HG03060 (cell line): ENCODE data around the gene PTPRCAP.
"Not testable (repeated sequence)": the region's sequence is repeated elsewhere in the genome, so short reads cannot be mapped to it uniquely, and the experiment has no call there.

Experiments
- ATAC-seq: cut with Tn5 transposase; IDR thresholded peaks from one replicate; pipeline ENCODE4 v1.9.1; 2021; ENCODE audit warnings: low read depth, moderate number of reproducible peaks; ENCODE audit not compliant: unreplicated experiment

PTPRCAP gene

GRCh38 chr11:67412495-67413179 is 24.8 kb downstream of the PTPRCAP start:
- ATAC-seq: no peak

- no peak for ATAC-seq
These were observed 25.7 kb downstream of the PTPRCAP start for GRCh38 chr11:67411785-67412152.

GRCh38 chr11:67410984-67411784 is 26.3 kb downstream of the PTPRCAP start:
- ATAC-seq: no peak

GRCh38 chr11:67410369-67410831 is 27.1 kb downstream of the PTPRCAP start:
- ATAC-seq: no peak

- no peak for ATAC-seq
These were observed 27.6 kb downstream of the PTPRCAP start for GRCh38 chr11:67409781-67410368.

GRCh38 chr11:67409261-67409666 is 28.2 kb downstream of the PTPRCAP start:
- no peak for ATAC-seq

- ATAC-seq: no peak
These were observed 28.9 kb downstream of the PTPRCAP start for GRCh38 chr11:67408437-67409200.

- no peak for ATAC-seq
These were observed 29.8 kb downstream of the PTPRCAP start for GRCh38 chr11:67407688-67408163.

GRCh38 chr11:67406969-67407687 is 30.4 kb downstream of the PTPRCAP start:
- no peak for ATAC-seq

- no peak for ATAC-seq
These were observed 31.0 kb downstream of the PTPRCAP start for GRCh38 chr11:67406420-67406968.

GRCh38 chr11:67405688-67406339 is 31.7 kb downstream of the PTPRCAP start:
- no peak for ATAC-seq

- ATAC-seq: no peak
These were observed 32.3 kb downstream of the PTPRCAP start for GRCh38 chr11:67405196-67405567.

GRCh38 chr11:67404515-67405195 is 32.8 kb downstream of the PTPRCAP start:
- ATAC-seq: no peak

GRCh38 chr11:67403085-67403484 is 34.4 kb downstream of the PTPRCAP start:
- ATAC-seq: not testable (repeated sequence)

GRCh38 chr11:67402192-67402839 is 35.2 kb downstream of the PTPRCAP start:
- not testable (repeated sequence) for ATAC-seq

GRCh38 chr11:67401495-67402191 is 35.8 kb downstream of the PTPRCAP start, which contains the start of gene PPP1CA:
Gene PPP1CA (minus strand): TSS chr11:67401858. CDS start chr11:67401782, 76 bp downstream.
- ATAC-seq: no peak

- no peak for ATAC-seq
These were observed 36.5 kb downstream of the PTPRCAP start for GRCh38 chr11:67400942-67401494.
